ENCODE data around the gene PGR. TPM values are rescaled to one million over a fixed set of nuclear protein-coding genes. Genes with fewer than 3 reads are reported as not detected.
A peak's percentile ranks its signal among the peaks of the same experiment; 100 is the strongest.

PGR gene
- not detected in 2 replicates for total RNA-seq
- long read RNA-seq: 0 reads

DNA sequence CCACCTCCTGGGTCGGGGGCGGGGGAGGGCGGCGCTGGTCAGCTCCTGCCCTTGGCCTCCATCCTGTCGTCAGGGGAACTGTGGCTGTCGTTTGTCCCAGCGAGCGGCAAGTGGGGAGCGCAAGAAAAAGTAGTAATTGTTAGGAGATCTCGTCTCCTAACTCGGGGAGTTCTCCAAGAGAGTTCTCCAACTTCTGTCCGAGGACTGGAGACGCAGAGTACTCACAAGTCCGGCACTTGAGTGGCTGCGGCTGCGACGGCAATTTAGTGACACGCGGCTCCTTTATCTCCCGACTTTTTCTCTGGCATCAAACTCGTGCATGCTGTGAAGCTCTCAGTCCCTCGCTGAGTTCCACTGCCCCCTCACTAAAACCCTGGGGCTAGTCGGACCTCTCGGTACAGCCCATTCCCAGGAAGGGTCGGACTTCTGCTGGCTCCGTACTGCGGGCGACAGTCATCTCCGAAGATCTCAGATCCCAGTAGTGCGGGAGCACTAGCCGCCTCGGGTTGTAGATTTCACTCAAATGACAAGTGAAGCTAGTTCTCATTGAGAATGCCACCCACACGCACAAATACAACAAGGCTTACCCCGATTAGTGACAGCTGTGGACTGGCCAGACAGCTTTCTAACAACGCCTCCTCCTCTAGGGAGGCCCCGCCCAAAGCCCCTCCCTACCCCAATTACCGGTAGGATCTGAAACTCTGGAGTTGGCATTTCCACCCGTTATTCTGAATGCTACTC, at the start of gene PGR:
PGR (minus strand) TSS at position 611 of the 741 bp plus-strand sequence. CDS start 743 bp downstream, outside the sequence.
- TF ChIP-seq, protein P1, sequence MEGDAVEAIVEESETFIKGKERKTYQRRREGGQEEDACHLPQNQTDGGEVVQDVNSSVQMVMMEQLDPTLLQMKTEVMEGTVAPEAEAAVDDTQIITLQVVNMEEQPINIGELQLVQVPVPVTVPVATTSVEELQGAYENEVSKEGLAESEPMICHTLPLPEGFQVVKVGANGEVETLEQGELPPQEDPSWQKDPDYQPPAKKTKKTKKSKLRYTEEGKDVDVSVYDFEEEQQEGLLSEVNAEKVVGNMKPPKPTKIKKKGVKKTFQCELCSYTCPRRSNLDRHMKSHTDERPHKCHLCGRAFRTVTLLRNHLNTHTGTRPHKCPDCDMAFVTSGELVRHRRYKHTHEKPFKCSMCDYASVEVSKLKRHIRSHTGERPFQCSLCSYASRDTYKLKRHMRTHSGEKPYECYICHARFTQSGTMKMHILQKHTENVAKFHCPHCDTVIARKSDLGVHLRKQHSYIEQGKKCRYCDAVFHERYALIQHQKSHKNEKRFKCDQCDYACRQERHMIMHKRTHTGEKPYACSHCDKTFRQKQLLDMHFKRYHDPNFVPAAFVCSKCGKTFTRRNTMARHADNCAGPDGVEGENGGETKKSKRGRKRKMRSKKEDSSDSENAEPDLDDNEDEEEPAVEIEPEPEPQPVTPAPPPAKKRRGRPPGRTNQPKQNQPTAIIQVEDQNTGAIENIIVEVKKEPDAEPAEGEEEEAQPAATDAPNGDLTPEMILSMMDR (conservative IDR thresholded peaks at IDR 0.05): no peak
- Mint-ChIP-seq H3K36me3 (ENCODE audit: low read depth) (peaks cover 3% of the 10 kb centered on the region), H3K9me3 (no peaks in the 10 kb centered on the region), H3K4me1 (peaks cover 11% of the 10 kb centered on the region), H3K4me3 (peak within 1 kb of the TSS; percentile 81), H3K27ac (ENCODE audit: unreplicated experiment) (no peak within 1 kb of the TSS), H3K27me3 (ENCODE audit: low read depth) (peaks cover 93% of the 10 kb centered on the region)
- peak; percentile 1 for DNase-seq (ENCODE audit: low read depth, low spot score)

DNA sequence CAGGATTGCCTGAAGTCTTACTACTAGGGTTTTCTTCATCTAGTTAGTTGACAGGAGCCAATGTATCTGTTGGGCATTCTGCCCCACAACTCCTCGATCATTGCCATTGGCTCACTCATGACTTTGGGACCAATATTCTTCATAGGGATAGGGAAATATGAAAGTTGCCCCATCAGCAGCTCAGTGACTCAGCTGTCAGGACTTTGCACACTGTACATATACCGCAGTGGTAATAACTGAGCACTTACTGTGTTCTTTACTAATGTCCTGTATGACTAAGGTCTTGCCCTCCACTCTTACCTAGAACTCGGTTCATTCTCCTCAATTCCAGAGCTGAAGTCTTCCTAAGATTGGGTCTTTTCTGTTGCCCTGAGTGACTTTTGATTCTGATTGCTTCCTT, 46.8 kb upstream of the PGR start:
- H3K36me3 Mint-ChIP-seq (ENCODE audit: low read depth): no peaks in the 10 kb centered on the region
- TF ChIP-seq, protein P1 (conservative IDR thresholded peaks at IDR 0.05): no peak
- H3K4me1 Mint-ChIP-seq: peaks cover 4% of the 10 kb centered on the region

DNA sequence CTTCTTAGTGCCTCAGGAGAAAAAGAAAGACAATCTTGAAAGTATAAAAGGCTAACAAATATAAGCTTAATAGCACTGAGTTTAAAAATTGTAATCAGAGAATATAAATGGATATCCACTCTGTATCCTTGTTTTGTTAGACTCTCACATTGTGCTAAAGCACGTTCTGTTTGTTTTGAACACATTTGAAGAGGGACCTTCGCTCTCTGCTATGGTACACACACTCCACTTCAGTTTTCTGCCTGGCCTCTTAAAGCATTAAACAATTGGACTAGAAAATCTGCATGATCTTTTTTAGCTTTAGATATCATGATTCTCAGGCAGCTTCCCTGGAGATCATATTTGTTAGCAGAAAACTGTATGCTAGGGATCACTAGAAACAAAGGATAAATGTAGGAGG, 40.3 kb upstream of the PGR start:
- no peak for DNase-seq (ENCODE audit: low read depth, low spot score)
- Mint-ChIP-seq H3K9me3 (peaks cover 4% of the 10 kb centered on the region), H3K4me1 (no peaks in the 10 kb centered on the region), H3K27me3 (ENCODE audit: low read depth) (peaks cover 14% of the 10 kb centered on the region), H3K4me3 (no peak overlapping the region), H3K27ac (ENCODE audit: unreplicated experiment) (no peak overlapping the region), H3K36me3 (ENCODE audit: low read depth) (no peaks in the 10 kb centered on the region)
- TF ChIP-seq, protein P1 (conservative IDR thresholded peaks at IDR 0.05): no peak

More for the DNA sequence above, 46.8 kb upstream of the PGR start:
- Mint-ChIP-seq H3K9me3 (peaks cover 6% of the 10 kb centered on the region), H3K4me3 (no peak overlapping the region), H3K27ac (ENCODE audit: unreplicated experiment) (no peak overlapping the region), H3K27me3 (ENCODE audit: low read depth) (no peaks in the 10 kb centered on the region)
- no peak for DNase-seq (ENCODE audit: low read depth, low spot score)

DNA sequence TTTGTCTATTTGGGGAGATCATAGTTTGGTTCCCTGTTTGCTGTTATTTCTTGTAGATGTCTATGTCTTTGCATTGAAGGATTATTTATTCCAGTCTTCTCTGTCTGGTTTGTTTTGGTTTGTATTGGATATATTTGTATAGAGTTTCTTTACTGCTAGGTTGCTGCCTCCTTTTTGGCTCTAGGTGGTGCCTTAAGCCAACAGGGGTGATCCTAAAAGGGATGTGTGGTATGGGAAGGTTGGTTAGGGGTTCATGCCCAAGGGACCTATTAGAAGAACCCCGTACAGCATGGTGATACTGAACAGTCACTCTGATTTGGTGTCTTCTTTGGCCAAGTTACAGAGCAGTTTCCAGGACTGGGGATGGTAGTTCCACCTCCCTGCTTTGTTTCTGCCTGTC, 36.4 kb upstream of the PGR start:
- no peaks in the 10 kb centered on the region for H3K36me3 Mint-ChIP-seq (ENCODE audit: low read depth)
- H3K9me3 Mint-ChIP-seq: peaks cover 8% of the 10 kb centered on the region
- H3K27me3 Mint-ChIP-seq (ENCODE audit: low read depth): peaks cover 18% of the 10 kb centered on the region

DNA sequence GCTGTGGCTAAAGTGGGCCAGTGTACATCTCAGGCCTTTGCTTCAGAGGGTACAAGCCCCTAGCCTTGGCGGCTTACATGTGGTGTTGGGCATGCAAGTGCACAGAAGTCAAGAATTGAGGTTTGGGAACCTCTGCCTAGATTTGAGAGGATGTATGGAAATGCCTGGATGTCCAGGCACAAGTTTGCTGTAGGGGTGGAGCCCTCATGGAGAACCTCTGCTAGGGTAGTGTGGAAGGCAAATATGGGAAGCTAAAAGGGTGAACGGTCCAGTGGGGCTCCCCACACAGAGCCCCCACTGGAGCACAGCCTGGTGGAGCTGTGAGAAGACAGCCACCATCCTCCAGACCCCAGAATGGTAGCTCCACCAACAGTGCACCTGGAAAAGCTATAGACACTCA, 28.5 kb upstream of the PGR start:
- DNase-seq (ENCODE audit: low read depth, low spot score): no peak
- no peak overlapping the region for H3K27ac Mint-ChIP-seq (ENCODE audit: unreplicated experiment)
- peaks cover 6% of the 10 kb centered on the region for H3K36me3 Mint-ChIP-seq (ENCODE audit: low read depth)
- TF ChIP-seq, protein P1 (conservative IDR thresholded peaks at IDR 0.05): no peak
- peaks cover 8% of the 10 kb centered on the region for H3K27me3 Mint-ChIP-seq (ENCODE audit: low read depth)
- H3K9me3 Mint-ChIP-seq: peaks cover 19% of the 10 kb centered on the region
- H3K4me1 Mint-ChIP-seq: no peaks in the 10 kb centered on the region
- no peak overlapping the region for H3K4me3 Mint-ChIP-seq

More for the DNA sequence above, 36.4 kb upstream of the PGR start:
- TF ChIP-seq, protein P1 (conservative IDR thresholded peaks at IDR 0.05): no peak
- H3K4me3 Mint-ChIP-seq: no peak overlapping the region
- no peak overlapping the region for H3K27ac Mint-ChIP-seq (ENCODE audit: unreplicated experiment)
- H3K4me1 Mint-ChIP-seq: no peaks in the 10 kb centered on the region
- DNase-seq (ENCODE audit: low read depth, low spot score): no peak

All from neural crest cell (in vitro differentiated cells).